HepG2 (cell line): ENCODE results near the gene CERS6. TPM values are rescaled to one million over a fixed set of nuclear protein-coding genes. Genes with fewer than 3 reads are reported as not detected.

Source experiments
- BCLAF1 ChIP-seq: fragments of 450-650 bp; IDR thresholded peaks from 2 replicates; pipeline ENCODE4 v1.6.1; 2017; ENCODE audit warnings: mild to moderate bottlenecking
- FOXK2 ChIP-seq: fragments of 450-650 bp; IDR thresholded peaks from 2 replicates; pipeline ENCODE4 v1.6.1; 2016
- HNRNPL ChIP-seq: fragments of 200-400 bp; formaldehyde crosslinking; IDR thresholded peaks from 2 replicates; pipeline ENCODE4 v1.6.1; 2017; ENCODE audit warnings: mild to moderate bottlenecking, low read depth, low read length
- MLXIP ChIP-seq: sonication (generic); formaldehyde crosslinking; IDR thresholded peaks from 2 replicates; pipeline ENCODE4 v1.9.0; 2021; ENCODE audit warnings: missing genetic modification reagents, borderline replicate concordance
- NCOA2 ChIP-seq: sonication (generic); formaldehyde crosslinking; IDR thresholded peaks from 2 replicates; pipeline ENCODE4 v1.8.0; 2022; ENCODE audit warnings: inconsistent platforms
- ZNF724P ChIP-seq: sonication (generic); formaldehyde crosslinking; IDR thresholded peaks from 2 replicates; pipeline ENCODE4 v1.8.0; 2022; ENCODE audit warnings: missing genetic modification reagents, borderline replicate concordance
- polyA plus RNA-seq, 8 experiments: library from polyadenylated mRNA; depleted of rRNA in 3 of 8; stranded (reverse) in 7 of 8; unstranded in 1 of 8; fragments of >200 nt; fragmentation: Illumina TruSeq in 4 of 8; extraction: Trizol in 4 of 8; gene quantifications; 2 replicates each; pipeline versions ENCODE4 v1.2.1 to v1.2.3, GENCODE V29; 2011 to 2016; ENCODE audit warnings: low read depth in 4 of 8, missing spikeins in 1 of 8, mixed read lengths in 1 of 8; ENCODE audit not compliant: insufficient read depth in 1 of 8
- total RNA-seq, 5 experiments: library from RNA; depleted of rRNA; stranded (reverse); fragments of >200 nt; fragmentation: Illumina TruSeq; extraction: Trizol; gene quantifications; 2 replicates each; pipeline ENCODE4 v1.2.3, GENCODE V29; 2016; ENCODE audit warnings: low read depth in 1 of 5

Gene CERS6
- total and polyA plus RNA-seq, 2 of the 13 experiments (the other 11 are each of a cell fraction or from before 2014, with no cell fraction given): 10.1 to 20.3 TPM

- TF ChIP-seq MLXIP (CRISPR knock-in tag) (no peak), ZNF724P (no peak), NCOA2 (CRISPR knock-in tag) (no peak), HNRNPL (no peak), BCLAF1 (no peak), FOXK2 (no peak)
These were observed 73.2 kb downstream of the CERS6 start (continued) for GRCh38 chr2:168529054-168529833.
